HG03457 (cell line): ENCODE data around the gene SNX22.
A peak's percentile ranks its signal among the peaks of the same experiment; 100 is the strongest.

Experiments used
- ATAC-seq: cut with Tn5 transposase; IDR thresholded peaks from one replicate; pipeline ENCODE4 v1.9.1; 2021; ENCODE audit warnings: moderate number of reproducible peaks; ENCODE audit not compliant: unreplicated experiment

SNX22 gene

GRCh38 chr15:64133623-64134344, 17.7 kb upstream of the SNX22 start:
- ATAC-seq: no peak

GRCh38 chr15:64134345-64134829, 17.1 kb upstream of the SNX22 start:
- ATAC-seq: no peak

- no peak for ATAC-seq
Observed at GRCh38 chr15:64136347-64136746, 15.2 kb upstream of the SNX22 start.

- ATAC-seq: no peak
Observed at GRCh38 chr15:64137226-64137833, 14.2 kb upstream of the SNX22 start.

- ATAC-seq: no peak
Observed at GRCh38 chr15:64138331-64138941, 13.1 kb upstream of the SNX22 start.

GRCh38 chr15:64141798-64142512, 9.6 kb upstream of the SNX22 start:
- ATAC-seq: no peak

- ATAC-seq: no peak
Observed at GRCh38 chr15:64143276-64143675, 8.3 kb upstream of the SNX22 start.

- no peak for ATAC-seq
Observed at GRCh38 chr15:64144192-64144564, 7.4 kb upstream of the SNX22 start.

GRCh38 chr15:64144565-64145281, 6.8 kb upstream of the SNX22 start:
- ATAC-seq: peak; percentile 54

- no peak for ATAC-seq
Observed at GRCh38 chr15:64146041-64146440, 5.5 kb upstream of the SNX22 start.

GRCh38 chr15:64146520-64146884, 5.0 kb upstream of the SNX22 start:
- ATAC-seq: no peak

GRCh38 chr15:64146885-64147681, 4.4 kb upstream of the SNX22 start:
- no peak for ATAC-seq

GRCh38 chr15:64148168-64148567, 3.4 kb upstream of the SNX22 start:
- ATAC-seq: no peak

- no peak for ATAC-seq
Observed at GRCh38 chr15:64148581-64148980, 3.0 kb upstream of the SNX22 start.

GRCh38 chr15:64149424-64149823, 2.1 kb upstream of the SNX22 start:
- ATAC-seq: no peak

- no peak for ATAC-seq
Observed at GRCh38 chr15:64149893-64150578, 1.5 kb upstream of the SNX22 start.

GRCh38 chr15:64152507-64153387, 1.2 kb downstream of the SNX22 start:
- no peak for ATAC-seq

GRCh38 chr15:64153480-64154367, 2.2 kb downstream of the SNX22 start:
- no peak for ATAC-seq
